Muscle layer of duodenum (tissue), 2 donors: ENCODE results near the gene ULK4.

Source experiments
- H3K27ac ChIP-seq: one replicate; pipeline ENCODE4 v1.7.0; 2013; ENCODE audit warnings: mild to moderate bottlenecking, low read length
- H3K27me3 ChIP-seq: one replicate; pipeline ENCODE4 v1.7.0; 2013; ENCODE audit warnings: low read depth, mild to moderate bottlenecking, control low read depth, low read length
- H3K36me3 ChIP-seq, 2 donors: one replicate each; pipeline ENCODE4 v1.7.0; 2013; ENCODE audit warnings: low read length in 2 of 2, control low read depth in 1 of 2, mild to moderate bottlenecking in 1 of 2; ENCODE audit not compliant: insufficient read depth in 2 of 2, control insufficient read depth in 1 of 2
- H3K4me1 ChIP-seq, 2 donors: one replicate each; pipeline ENCODE4 v1.7.0; 2013; ENCODE audit warnings: low read length in 2 of 2, mild to moderate bottlenecking in 2 of 2, control low read depth in 1 of 2, moderate library complexity in 1 of 2; ENCODE audit not compliant: insufficient read depth in 2 of 2, control insufficient read depth in 1 of 2
- H3K4me3 ChIP-seq, 2 donors: one replicate each; pipeline ENCODE4 v1.7.0; 2013; ENCODE audit warnings: low read length in 2 of 2, low read depth in 1 of 2, mild to moderate bottlenecking in 1 of 2
- H3K9me3 ChIP-seq, 2 donors: one replicate each; pipeline ENCODE4 v1.7.0; 2013; ENCODE audit warnings: low read length in 2 of 2, control low read depth in 1 of 2, mild to moderate bottlenecking in 1 of 2; ENCODE audit not compliant: control insufficient read depth in 1 of 2
- donor health status: healthy.

Gene ULK4

DNA sequence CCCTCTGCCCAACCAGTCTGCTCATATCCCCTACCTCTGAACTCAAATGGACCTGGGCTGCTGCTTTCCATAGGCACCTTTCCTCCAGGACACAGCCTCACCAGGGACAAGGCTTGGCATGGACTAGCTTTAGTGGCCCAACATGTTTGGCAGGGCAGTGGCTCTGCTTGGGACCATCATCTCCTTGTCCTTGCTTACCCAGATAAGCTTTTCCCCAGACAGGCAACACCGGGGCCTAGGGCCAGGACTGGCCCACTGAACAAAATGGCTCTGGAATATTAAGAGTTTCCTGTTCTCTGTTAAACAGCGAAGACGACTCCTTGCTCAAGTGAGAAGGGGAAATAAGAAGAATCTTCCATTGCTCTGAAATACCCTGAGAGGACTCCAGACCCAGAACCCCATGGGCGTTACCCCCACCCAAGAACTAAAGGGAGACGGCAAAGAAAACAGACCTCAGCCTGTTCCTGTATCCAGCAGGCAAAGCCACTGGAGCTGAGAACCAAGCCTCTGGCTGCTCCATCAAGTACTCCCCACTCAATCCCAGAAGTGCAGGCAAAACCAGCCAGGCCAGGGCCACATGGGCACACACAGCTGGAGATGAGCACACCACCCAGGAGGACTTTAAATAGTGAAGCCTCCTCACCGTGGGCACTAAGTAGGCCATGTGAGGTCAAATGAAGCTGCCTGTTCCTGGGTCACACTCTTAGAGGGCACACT, 717.1 kb downstream of the ULK4 start:
- Histone ChIP-seq H3K9me3 (no peaks in the 10 kb centered on the region), H3K27me3 (no peaks in the 10 kb centered on the region), H3K4me1 (no peaks in the 10 kb centered on the region), H3K36me3 (peaks cover 8 to 24% of the 10 kb centered on the region in 2 donors), H3K4me3 (no peak overlapping the region), H3K27ac (no peak overlapping the region)

DNA sequence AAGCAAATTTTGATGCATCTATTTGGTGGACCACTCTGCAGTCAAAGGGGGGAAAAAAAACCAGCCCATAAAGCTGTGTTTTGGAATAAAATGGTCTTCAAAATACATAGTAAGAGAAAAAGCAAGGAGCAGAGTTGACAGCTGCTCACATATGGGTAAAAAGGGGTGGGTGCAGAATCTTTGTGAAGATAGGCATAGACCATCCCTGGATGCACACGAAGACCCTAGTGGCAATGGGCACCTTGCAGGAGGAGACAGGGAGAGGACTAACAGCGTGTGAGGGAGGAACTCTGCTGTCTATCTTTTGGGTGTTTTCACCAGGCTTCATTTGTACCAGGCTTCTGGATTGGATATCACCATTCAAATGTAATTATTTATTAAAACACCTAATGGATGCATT, 718.7 kb downstream of the ULK4 start:
- Histone ChIP-seq H3K27me3 (no peaks in the 10 kb centered on the region), H3K9me3 (no peaks in the 10 kb centered on the region), H3K4me1 (no peaks in the 10 kb centered on the region), H3K4me3 (no peak overlapping the region), H3K36me3 (peaks cover 22 to 38% of the 10 kb centered on the region in 2 donors), H3K27ac (no peak overlapping the region)

DNA sequence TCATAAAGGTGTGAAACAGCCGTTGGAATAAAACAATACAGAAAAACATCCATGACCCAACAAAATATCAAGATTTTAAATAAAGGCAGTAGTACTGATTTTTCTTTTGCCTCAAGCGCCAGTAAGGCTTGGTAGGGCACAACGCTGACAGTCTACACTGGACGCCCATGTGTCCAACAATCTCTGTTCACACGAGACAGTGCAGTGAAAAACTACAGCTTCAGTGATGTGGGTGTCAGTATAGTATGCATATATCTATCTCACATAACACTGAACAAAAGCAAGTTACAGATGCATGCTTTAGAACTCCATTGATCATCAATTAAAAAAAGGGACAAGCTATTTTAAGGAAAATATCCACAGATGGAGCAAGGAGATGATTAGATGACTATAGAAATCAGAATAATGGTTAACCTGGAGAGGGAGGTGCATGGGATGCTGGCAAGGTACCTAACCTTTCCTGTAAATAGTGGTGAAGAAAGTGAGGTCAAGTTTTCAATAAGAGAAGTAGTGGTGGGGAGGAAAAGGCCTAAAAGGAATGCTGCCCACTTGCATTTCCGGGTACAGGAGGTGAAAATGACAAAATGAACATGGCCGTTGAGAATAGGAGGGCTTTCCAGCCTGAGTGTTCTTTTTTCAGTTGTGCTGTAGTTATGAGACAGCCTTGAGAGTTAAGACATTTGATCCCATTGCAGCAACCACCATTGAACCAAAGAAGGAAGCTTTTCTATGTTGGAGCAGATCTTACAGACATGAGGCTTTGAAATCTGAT, 719.9 kb downstream of the ULK4 start:
- Histone ChIP-seq H3K4me3 (no peak overlapping the region), H3K9me3 (no peaks in the 10 kb centered on the region), H3K4me1 (no peaks in the 10 kb centered on the region), H3K27me3 (no peaks in the 10 kb centered on the region), H3K36me3 (peaks cover 34 to 50% of the 10 kb centered on the region in 2 donors), H3K27ac (no peak overlapping the region)

DNA sequence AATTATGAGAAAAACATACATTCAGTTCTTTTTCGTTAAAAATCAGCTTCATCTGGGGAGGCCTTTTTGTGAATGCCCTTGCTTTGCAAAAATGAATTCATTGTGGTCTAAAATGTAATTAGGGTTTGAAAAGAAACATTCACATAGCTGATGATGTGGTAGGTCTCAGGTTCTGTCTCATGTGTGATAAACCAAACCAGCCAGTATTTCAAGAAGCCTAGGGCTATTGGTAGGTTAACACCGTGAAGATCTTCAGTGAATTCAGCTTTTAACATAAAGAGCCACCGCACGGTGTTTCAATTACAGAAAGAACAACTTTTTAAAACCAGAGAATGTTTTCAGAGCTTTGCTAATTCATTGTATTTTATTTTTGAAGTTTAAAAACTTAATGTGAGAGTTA, 720.7 kb downstream of the ULK4 start:
- peaks cover 43 to 56% of the 10 kb centered on the region in 2 donors for H3K36me3 ChIP-seq
- no peaks in the 10 kb centered on the region for H3K9me3 ChIP-seq
- no peaks in the 10 kb centered on the region for H3K27me3 ChIP-seq
- H3K27ac ChIP-seq: no peak overlapping the region
- H3K4me3 ChIP-seq: no peak overlapping the region
- H3K4me1 ChIP-seq: peaks cover 0 to 4% of the 10 kb centered on the region in 2 donors

DNA sequence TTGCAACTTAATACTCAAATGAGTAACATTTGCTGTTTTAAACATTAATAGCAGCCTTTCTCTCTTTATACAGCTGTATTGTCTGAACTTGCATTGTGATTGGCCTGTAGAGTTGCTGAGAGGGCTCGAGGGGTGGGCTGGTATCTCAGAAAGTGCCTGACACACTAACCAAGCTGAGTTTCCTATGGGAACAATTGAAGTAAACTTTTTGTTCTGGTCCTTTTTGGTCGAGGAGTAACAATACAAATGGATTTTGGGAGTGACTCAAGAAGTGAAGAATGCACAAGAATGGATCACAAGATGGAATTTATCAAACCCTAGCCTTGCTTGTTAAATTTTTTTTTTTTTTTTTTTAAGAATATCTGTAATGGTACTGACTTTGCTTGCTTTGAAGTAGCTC, 722.3 kb downstream of the ULK4 start:
- Histone ChIP-seq H3K27ac (no peak overlapping the region), H3K27me3 (no peaks in the 10 kb centered on the region), H3K9me3 (no peaks in the 10 kb centered on the region), H3K4me3 (no peak overlapping the region), H3K4me1 (peaks cover 0 to 12% of the 10 kb centered on the region in 2 donors), H3K36me3 (peaks cover 57 to 72% of the 10 kb centered on the region in 2 donors)

DNA sequence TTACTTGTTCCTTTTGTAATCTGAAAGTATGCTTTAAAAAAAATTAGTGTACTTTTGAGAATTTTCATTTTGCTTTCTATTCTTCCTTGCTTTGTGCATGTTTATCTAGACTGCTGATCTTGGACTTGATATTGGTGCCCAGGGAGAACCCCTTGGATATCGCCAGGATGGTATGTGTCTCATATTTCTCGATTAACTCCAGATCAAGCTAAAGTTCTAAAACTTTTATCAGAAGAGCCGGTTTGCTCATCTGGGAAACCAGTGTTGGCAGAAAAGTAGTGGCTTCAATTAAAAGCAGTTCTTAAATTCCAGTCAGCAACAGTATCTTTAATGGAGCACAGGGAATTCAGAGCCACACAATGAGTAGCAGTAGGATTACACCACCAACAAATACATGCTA, 724.0 kb downstream of the ULK4 start:
- H3K4me3 ChIP-seq: no peak overlapping the region
- H3K27me3 ChIP-seq: no peaks in the 10 kb centered on the region
- no peak overlapping the region for H3K27ac ChIP-seq
- no peaks in the 10 kb centered on the region for H3K9me3 ChIP-seq
- peaks cover 66 to 87% of the 10 kb centered on the region in 2 donors for H3K36me3 ChIP-seq
- H3K4me1 ChIP-seq: peaks cover 0 to 15% of the 10 kb centered on the region in 2 donors

DNA sequence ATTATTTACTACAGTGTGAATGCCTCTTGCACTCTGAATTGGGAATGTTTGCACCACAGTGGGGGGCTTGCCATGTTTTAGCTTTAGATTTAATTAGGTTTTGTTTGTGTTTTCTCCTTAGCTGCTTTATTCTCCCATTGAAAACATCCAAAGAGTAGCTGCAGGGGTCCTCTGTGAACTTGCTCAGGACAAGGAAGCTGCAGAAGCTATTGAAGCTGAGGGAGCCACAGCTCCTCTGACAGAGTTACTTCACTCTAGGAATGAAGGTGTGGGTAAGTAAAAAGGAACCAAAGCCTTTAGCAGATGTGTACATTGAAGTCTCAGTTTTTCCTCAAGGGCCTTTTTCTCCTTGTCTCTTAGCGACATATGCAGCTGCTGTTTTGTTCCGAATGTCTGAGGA, 725.7 kb downstream of the ULK4 start:
- Histone ChIP-seq H3K9me3 (no peaks in the 10 kb centered on the region), H3K4me3 (no peak overlapping the region), H3K27ac (no peak overlapping the region), H3K27me3 (no peaks in the 10 kb centered on the region), H3K36me3 (peaks cover 79 to 81% of the 10 kb centered on the region in 2 donors), H3K4me1 (peaks cover 0 to 15% of the 10 kb centered on the region in 2 donors)

DNA sequence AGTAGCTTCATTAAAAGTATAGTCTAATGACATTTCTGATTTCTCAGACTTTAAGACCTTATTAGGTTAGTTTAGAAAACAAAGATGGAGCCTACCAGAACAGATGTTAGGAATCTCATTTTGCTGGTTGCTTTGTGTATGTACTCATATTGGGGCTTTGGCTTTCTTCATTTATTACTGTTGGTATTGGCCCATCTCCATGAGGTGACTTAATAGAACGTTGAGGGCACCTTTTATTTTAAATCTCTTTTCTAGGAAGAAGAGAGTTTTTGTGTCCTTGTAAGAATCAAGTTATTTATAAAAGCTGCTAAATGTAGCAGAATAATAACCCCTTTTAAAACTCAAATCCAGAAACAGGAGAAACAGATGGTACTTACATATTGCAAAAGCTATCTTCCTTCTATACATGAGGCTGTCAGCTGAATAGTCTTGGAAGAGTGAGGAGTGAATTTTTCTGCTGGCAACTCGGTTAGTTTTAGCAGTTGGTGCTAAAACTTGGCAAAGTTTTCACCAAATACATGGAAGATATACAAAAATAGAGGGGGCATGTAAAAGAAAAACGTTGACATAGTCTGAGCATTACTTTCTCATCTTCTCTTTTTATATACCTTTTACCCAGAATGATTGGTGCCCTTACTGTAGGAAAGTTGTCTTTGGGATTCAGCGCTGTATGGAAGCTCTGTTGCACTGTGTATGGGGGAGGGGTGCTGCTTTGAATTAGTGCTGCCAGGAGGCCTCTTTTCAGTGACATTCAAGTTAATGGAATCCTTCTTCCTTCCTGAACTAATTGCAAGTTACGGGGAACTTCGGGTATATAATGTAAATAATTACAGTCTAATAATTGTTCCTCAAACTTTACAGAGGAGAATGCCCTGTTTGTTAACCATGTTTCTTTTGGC, 726.8 kb downstream of the ULK4 start:
- Histone ChIP-seq H3K9me3 (no peaks in the 10 kb centered on the region), H3K36me3 (peaks cover 81 to 86% of the 10 kb centered on the region in 2 donors), H3K4me3 (no peak overlapping the region), H3K27ac (no peak overlapping the region), H3K27me3 (no peaks in the 10 kb centered on the region), H3K4me1 (peaks cover 0 to 15% of the 10 kb centered on the region in 2 donors)

DNA sequence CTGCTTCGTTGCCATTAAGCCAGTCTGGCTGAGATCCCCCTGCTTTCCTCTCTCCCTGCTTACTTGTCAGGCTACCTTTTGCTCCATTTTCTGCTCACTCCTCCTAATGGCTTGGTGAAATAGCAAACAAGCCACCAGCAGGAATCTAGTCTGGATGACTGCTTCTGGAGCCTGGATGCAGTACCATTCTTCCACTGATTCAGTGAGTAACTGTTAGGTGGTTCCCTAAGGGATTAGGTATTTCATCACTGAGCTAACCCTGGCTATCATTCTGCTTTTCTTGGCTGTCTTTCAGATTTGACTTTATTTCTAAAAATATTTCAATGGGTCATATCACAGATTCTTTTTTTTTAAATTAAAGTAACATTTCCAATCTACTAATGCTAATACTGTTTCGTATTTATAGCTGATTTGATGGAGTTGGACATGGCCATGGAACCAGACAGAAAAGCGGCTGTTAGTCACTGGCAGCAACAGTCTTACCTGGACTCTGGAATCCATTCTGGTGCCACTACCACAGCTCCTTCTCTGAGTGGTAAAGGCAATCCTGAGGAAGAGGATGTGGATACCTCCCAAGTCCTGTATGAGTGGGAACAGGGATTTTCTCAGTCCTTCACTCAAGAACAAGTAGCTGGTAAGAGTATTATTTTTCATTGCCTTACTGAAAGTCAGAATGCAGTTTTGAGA, 737.6 kb downstream of the ULK4 start:
- H3K9me3 ChIP-seq: no peaks in the 10 kb centered on the region
- peaks cover 15 to 45% of the 10 kb centered on the region in 2 donors for H3K4me1 ChIP-seq
- no peak overlapping the region for H3K4me3 ChIP-seq
- H3K27me3 ChIP-seq: no peaks in the 10 kb centered on the region
- peaks cover 34 to 40% of the 10 kb centered on the region in 2 donors for H3K36me3 ChIP-seq
- no peak overlapping the region for H3K27ac ChIP-seq

DNA sequence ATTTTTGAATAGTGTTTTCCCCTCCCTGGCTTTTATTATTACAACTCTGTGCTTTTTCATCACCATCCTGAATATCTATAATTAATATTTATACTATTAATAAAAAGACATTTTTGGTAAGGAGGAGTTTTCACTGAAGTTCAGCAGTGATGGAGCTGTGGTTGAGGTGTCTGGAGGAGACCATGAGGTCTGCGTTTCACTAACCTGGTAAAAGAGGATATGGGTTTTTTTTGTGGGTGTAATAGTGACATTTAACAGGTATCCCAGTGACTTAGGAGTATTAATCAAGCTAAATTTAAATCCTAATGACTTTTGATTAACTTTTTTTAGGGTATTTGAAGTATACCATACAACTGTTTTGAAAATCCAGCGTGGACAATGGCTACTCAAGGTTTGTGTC, 738.2 kb downstream of the ULK4 start:
- Histone ChIP-seq H3K36me3 (peaks cover 34 to 38% of the 10 kb centered on the region in 2 donors), H3K27me3 (no peaks in the 10 kb centered on the region), H3K27ac (no peak overlapping the region), H3K4me3 (no peak overlapping the region), H3K4me1 (peaks cover 15 to 48% of the 10 kb centered on the region in 2 donors), H3K9me3 (no peaks in the 10 kb centered on the region)
